ENCODE data around the gene SLC6A11.

DNA sequence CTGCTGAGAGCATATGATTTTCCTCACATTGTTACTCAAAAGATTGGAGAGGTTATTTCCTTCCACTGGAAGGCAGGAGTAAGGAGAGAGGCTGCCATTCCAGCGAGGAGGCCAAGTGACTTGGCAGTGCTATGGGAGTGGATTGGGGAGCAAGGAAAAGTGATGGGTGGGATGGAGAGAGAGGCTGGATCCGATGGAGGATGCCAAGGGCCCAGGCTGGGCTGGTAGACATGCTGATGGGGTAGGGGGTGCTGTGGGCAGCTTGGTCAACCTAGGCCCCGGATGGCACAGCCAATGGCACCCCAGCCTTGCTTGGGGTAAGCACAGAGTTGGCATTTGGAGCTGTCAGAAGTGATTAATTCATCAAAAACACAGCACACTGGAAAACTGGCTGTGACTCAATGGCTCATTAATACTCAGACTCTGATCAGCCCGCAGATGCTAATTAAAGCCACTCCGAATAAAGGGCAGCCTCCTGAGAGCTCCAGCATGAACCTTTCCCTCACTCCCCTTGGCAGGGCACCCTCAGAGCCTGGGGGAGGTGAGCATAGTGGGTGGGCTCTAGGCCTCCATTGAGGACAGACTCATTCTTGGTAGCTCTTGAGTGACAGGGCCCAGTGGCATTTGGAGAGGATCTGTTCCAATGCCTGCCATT lies 154.4 kb downstream of the SLC6A11 start:
- no peak for TF ChIP-seq ZSCAN30 (CRISPR knock-in tag; IDR thresholded peaks at IDR 0.05)
- no peak for TF ChIP-seq MAFG (CRISPR knock-in tag; IDR thresholded peaks at IDR 0.05)
- TF ChIP-seq, protein P1, sequence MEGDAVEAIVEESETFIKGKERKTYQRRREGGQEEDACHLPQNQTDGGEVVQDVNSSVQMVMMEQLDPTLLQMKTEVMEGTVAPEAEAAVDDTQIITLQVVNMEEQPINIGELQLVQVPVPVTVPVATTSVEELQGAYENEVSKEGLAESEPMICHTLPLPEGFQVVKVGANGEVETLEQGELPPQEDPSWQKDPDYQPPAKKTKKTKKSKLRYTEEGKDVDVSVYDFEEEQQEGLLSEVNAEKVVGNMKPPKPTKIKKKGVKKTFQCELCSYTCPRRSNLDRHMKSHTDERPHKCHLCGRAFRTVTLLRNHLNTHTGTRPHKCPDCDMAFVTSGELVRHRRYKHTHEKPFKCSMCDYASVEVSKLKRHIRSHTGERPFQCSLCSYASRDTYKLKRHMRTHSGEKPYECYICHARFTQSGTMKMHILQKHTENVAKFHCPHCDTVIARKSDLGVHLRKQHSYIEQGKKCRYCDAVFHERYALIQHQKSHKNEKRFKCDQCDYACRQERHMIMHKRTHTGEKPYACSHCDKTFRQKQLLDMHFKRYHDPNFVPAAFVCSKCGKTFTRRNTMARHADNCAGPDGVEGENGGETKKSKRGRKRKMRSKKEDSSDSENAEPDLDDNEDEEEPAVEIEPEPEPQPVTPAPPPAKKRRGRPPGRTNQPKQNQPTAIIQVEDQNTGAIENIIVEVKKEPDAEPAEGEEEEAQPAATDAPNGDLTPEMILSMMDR (CRISPR knock-in tag; IDR thresholded peaks at IDR 0.05): no peak
- TF ChIP-seq, protein P2, sequence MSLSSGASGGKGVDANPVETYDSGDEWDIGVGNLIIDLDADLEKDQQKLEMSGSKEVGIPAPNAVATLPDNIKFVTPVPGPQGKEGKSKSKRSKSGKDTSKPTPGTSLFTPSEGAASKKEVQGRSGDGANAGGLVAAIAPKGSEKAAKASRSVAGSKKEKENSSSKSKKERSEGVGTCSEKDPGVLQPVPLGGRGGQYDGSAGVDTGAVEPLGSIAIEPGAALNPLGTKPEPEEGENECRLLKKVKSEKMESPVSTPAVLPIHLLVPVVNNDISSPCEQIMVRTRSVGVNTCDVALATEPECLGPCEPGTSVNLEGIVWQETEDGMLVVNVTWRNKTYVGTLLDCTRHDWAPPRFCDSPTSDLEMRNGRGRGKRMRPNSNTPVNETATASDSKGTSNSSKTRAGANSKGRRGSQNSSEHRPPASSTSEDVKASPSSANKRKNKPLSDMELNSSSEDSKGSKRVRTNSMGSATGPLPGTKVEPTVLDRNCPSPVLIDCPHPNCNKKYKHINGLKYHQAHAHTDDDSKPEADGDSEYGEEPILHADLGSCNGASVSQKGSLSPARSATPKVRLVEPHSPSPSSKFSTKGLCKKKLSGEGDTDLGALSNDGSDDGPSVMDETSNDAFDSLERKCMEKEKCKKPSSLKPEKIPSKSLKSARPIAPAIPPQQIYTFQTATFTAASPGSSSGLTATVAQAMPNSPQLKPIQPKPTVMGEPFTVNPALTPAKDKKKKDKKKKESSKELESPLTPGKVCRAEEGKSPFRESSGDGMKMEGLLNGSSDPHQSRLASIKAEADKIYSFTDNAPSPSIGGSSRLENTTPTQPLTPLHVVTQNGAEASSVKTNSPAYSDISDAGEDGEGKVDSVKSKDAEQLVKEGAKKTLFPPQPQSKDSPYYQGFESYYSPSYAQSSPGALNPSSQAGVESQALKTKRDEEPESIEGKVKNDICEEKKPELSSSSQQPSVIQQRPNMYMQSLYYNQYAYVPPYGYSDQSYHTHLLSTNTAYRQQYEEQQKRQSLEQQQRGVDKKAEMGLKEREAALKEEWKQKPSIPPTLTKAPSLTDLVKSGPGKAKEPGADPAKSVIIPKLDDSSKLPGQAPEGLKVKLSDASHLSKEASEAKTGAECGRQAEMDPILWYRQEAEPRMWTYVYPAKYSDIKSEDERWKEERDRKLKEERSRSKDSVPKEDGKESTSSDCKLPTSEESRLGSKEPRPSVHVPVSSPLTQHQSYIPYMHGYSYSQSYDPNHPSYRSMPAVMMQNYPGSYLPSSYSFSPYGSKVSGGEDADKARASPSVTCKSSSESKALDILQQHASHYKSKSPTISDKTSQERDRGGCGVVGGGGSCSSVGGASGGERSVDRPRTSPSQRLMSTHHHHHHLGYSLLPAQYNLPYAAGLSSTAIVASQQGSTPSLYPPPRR (CRISPR knock-in tag; IDR thresholded peaks at IDR 0.05; ENCODE audit: borderline replicate concordance): no peak
- TF ChIP-seq, protein P3, sequence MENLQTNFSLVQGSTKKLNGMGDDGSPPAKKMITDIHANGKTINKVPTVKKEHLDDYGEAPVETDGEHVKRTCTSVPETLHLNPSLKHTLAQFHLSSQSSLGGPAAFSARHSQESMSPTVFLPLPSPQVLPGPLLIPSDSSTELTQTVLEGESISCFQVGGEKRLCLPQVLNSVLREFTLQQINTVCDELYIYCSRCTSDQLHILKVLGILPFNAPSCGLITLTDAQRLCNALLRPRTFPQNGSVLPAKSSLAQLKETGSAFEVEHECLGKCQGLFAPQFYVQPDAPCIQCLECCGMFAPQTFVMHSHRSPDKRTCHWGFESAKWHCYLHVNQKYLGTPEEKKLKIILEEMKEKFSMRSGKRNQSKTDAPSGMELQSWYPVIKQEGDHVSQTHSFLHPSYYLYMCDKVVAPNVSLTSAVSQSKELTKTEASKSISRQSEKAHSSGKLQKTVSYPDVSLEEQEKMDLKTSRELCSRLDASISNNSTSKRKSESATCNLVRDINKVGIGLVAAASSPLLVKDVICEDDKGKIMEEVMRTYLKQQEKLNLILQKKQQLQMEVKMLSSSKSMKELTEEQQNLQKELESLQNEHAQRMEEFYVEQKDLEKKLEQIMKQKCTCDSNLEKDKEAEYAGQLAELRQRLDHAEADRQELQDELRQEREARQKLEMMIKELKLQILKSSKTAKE (CRISPR knock-in tag; IDR thresholded peaks at IDR 0.05; ENCODE audit: borderline replicate concordance): no peak
- TF ChIP-seq NR1H2 (CRISPR knock-in tag; IDR thresholded peaks at IDR 0.05; ENCODE audit: borderline replicate concordance, low read depth): no peak
- TF ChIP-seq ZFP36L1 (CRISPR knock-in tag; IDR thresholded peaks at IDR 0.05): no peak
- no peak for TF ChIP-seq ZBTB3 (CRISPR knock-in tag; IDR thresholded peaks at IDR 0.05; ENCODE audit: borderline replicate concordance, low read depth)
- no peak for TF ChIP-seq HOXA9 (CRISPR knock-in tag; IDR thresholded peaks at IDR 0.05; ENCODE audit: borderline replicate concordance)

Measured in HepG2 (cell line).